ENCODE results near the gene RER1. TPM values are rescaled to one million over a fixed set of nuclear protein-coding genes. Genes with fewer than 3 reads are reported as not detected.

RER1 gene
- total and polyA plus RNA-seq, 10 donors, result 51.1 to 131 (median 79.0) TPM

GRCh38 chr1:2379733-2380404 lies 11.8 kb upstream of the RER1 start:
- 71 to 89% (median 83%) methylated on average over 23 of the region's 23 CpGs for WGBS, 5 donors
- peak; percentile 73 for DNase-seq
- intact Hi-C loops (cut with DNase I; ENCODE audit: low total_unique reads), result no loop called here

GRCh38 chr1:2380816-2381591 lies 10.6 kb upstream of the RER1 start:
- H3K4me3 ChIP-seq, result no peak overlapping the region
- WGBS, 5 donors, result 82 to 88% (median 87%) methylated on average over 16 to 32 of the region's 32 CpGs
- H3K36me3 ChIP-seq, result no peaks in the 10 kb centered on the region
- H3K27me3 ChIP-seq (replicated peaks in 1 of 7), result no peaks in the 10 kb centered on the region
- peaks cover 0 to 32% (median 15%) of the 10 kb centered on the region in 6 donors for H3K4me1 ChIP-seq
- H3K27ac ChIP-seq, result peak overlapping the region in 2 of 8 donors; percentile 21 to 43
- H3K9me3 ChIP-seq, result no peaks in the 10 kb centered on the region
- TF ChIP-seq CTCF (IDR thresholded peaks at IDR 0.05 in 8 of 11, conservative IDR thresholded peaks at IDR 0.05 in 3 of 11), result no peak
- TF ChIP-seq POLR2AphosphoS5 (IDR thresholded peaks at IDR 0.05), result peak in 1 of 3 donors; percentile 40
- peak; percentile 75 for DNase-seq
- intact Hi-C loops (cut with DNase I; ENCODE audit: low total_unique reads), result no loop called here

More at GRCh38 chr1:2379733-2380404, 11.8 kb upstream of the RER1 start:
- Histone ChIP-seq H3K27ac (peak overlapping the region in 1 of 8 donors; percentile 19), H3K9me3 (no peaks in the 10 kb centered on the region), H3K27me3 (replicated peaks in 1 of 7) (no peaks in the 10 kb centered on the region), H3K4me3 (no peak overlapping the region), H3K36me3 (no peaks in the 10 kb centered on the region), H3K4me1 (peaks cover 0 to 32% (median 15%) of the 10 kb centered on the region in 6 donors)
- TF ChIP-seq POLR2AphosphoS5 (IDR thresholded peaks at IDR 0.05) (peak in 1 of 3 donors; percentile 21), POLR2A (IDR thresholded peaks at IDR 0.05) (no peak)

GRCh38 chr1:2381741-2382620 lies 9.7 kb upstream of the RER1 start:
- peak; percentile 87 to 96 (median 93) for TF ChIP-seq CTCF (IDR thresholded peaks at IDR 0.05 in 8 of 11, conservative IDR thresholded peaks at IDR 0.05 in 3 of 11)
- no peak for TF ChIP-seq POLR2A (IDR thresholded peaks at IDR 0.05)
- peak; percentile 32 to 79 (median 73) for TF ChIP-seq POLR2AphosphoS5 (IDR thresholded peaks at IDR 0.05)
- peak; percentile 95 for DNase-seq
- Histone ChIP-seq H3K4me1 (peaks cover 0 to 32% (median 15%) of the 10 kb centered on the region in 6 donors), H3K27me3 (replicated peaks in 1 of 7) (no peaks in the 10 kb centered on the region), H3K4me3 (no peak overlapping the region), H3K36me3 (peaks cover 0 to 4% (median 0%) of the 10 kb centered on the region in 6 donors), H3K9me3 (no peaks in the 10 kb centered on the region), H3K27ac (peak overlapping the region in 2 of 8 donors; percentile 27 to 43)
- intact Hi-C loops (cut with DNase I; ENCODE audit: low total_unique reads), result loop anchor here (2.0 kb wide), 1 partner anchor 187 kb away; the partner anchor contains the start of gene FAAP20
- 45 to 60% (median 54%) methylated on average over 13 to 28 of the region's 28 CpGs for WGBS, 5 donors

Data from spleen (tissue), 11 donors.